ENCODE results near the gene FGD3.

Gene FGD3

DNA sequence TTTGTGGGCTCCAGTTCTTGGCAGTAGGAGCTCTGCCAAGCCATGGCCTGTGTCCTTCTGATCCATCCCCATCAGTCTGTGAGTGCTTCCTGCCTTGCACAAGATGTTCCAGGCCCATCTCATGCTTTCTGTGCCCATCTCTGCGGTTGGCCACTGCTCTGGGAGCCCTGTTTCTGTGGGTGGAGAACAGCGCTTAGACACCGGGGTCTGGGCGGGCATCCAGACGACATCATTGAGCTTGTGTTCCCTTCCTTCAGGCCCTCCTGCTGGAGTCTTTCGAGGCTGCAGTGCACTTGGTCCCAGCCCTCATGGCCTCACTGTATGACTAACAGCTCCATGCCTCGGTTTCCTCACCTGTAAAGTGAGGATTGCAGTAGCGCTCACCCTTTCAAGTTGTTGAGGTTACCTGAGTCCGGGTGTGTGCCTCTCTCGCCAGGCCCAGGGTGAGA lies 133.8 kb downstream of the FGD3 start:
- no peaks in the 10 kb centered on the region for H3K4me1 ChIP-seq (ENCODE audit: low read depth, poor library complexity, severe bottlenecking)
- no peak overlapping the region for H3K27ac ChIP-seq
- H2AFZ ChIP-seq (ENCODE audit: low read depth) = no peak overlapping the region
- H3K36me3 ChIP-seq (ENCODE audit: insufficient read depth) = no peaks in the 10 kb centered on the region
- no peak overlapping the region for H3K4me3 ChIP-seq (IDR thresholded peaks at IDR 0.05; ENCODE audit: insufficient read depth, low read depth, low read length)
- H4K20me1 ChIP-seq (ENCODE audit: insufficient read depth) = no peaks in the 10 kb centered on the region
- H3K4me2 ChIP-seq = no peak overlapping the region
- H3K79me2 ChIP-seq (ENCODE audit: insufficient read depth, low read depth) = no peaks in the 10 kb centered on the region
- TF ChIP-seq, protein P1, sequence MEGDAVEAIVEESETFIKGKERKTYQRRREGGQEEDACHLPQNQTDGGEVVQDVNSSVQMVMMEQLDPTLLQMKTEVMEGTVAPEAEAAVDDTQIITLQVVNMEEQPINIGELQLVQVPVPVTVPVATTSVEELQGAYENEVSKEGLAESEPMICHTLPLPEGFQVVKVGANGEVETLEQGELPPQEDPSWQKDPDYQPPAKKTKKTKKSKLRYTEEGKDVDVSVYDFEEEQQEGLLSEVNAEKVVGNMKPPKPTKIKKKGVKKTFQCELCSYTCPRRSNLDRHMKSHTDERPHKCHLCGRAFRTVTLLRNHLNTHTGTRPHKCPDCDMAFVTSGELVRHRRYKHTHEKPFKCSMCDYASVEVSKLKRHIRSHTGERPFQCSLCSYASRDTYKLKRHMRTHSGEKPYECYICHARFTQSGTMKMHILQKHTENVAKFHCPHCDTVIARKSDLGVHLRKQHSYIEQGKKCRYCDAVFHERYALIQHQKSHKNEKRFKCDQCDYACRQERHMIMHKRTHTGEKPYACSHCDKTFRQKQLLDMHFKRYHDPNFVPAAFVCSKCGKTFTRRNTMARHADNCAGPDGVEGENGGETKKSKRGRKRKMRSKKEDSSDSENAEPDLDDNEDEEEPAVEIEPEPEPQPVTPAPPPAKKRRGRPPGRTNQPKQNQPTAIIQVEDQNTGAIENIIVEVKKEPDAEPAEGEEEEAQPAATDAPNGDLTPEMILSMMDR (conservative IDR thresholded peaks at IDR 0.05; ENCODE audit: low read depth, low read length) = no peak
- H3K27me3 ChIP-seq (ENCODE audit: insufficient read depth, low read depth) = no peaks in the 10 kb centered on the region
- no peak overlapping the region for H3K9ac ChIP-seq

DNA sequence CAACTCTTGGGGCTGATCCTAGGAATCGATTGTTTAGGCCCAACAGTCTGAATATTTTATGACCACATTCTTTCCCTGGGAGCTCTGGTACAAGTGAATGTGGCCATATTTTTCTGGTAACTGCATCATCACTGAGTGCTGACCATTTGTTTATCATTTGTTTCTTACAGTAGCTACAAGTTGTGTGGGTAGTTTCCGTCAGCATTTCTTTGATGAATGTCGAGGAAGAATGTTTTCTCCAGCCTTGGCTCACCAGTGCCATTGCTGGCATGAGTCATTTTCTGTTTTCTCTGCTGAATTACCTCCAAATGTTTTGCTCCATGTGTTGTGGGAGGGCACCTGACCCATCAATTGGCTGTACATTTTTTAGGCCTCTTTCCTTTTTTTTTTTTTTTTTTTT lies 134.6 kb downstream of the FGD3 start:
- Histone ChIP-seq H3K27ac (no peak overlapping the region), H3K4me3 (IDR thresholded peaks at IDR 0.05; ENCODE audit: insufficient read depth, low read depth, low read length) (no peak overlapping the region), H3K27me3 (ENCODE audit: insufficient read depth, low read depth) (no peaks in the 10 kb centered on the region), H3K4me1 (ENCODE audit: low read depth, poor library complexity, severe bottlenecking) (no peaks in the 10 kb centered on the region), H3K36me3 (ENCODE audit: insufficient read depth) (no peaks in the 10 kb centered on the region), H4K20me1 (ENCODE audit: insufficient read depth) (no peaks in the 10 kb centered on the region), H3K4me2 (no peak overlapping the region), H2AFZ (ENCODE audit: low read depth) (no peak overlapping the region), H3K9ac (no peak overlapping the region), H3K79me2 (ENCODE audit: insufficient read depth, low read depth) (no peaks in the 10 kb centered on the region)
- TF ChIP-seq, protein P1 (conservative IDR thresholded peaks at IDR 0.05; ENCODE audit: low read depth, low read length) = no peak

DNA sequence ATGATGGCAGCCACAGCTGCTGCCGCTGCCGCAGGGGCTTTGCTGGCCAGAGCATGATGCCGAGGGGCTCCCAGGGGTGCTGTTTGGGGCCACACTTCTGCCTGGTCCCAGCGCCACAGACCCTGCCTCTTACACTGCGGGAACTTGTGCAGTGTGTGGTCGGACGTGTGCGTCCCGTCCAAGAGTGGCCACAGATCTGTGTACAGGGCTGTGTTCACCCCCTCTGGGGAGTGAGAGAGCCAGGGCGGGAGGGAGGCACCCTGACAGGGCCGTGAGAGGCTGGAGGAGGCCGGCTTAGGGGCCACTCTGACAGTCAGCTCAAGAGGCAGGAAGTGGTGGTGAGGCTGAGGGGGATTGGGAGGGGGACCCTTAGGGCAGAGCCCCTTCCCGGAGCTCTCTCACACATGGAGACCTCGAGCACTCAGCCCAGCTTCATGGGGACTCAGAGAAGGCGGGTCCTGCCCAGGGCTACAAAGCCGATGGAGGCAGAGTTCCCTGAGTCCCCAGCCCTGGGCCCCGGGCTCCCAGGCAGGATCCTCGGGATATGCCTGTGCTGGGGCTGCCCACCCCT lies 135.6 kb downstream of the FGD3 start:
- Histone ChIP-seq H3K36me3 (ENCODE audit: insufficient read depth) (no peaks in the 10 kb centered on the region), H3K4me3 (IDR thresholded peaks at IDR 0.05; ENCODE audit: insufficient read depth, low read depth, low read length) (no peak overlapping the region), H3K4me2 (no peak overlapping the region), H3K79me2 (ENCODE audit: insufficient read depth, low read depth) (no peaks in the 10 kb centered on the region), H4K20me1 (ENCODE audit: insufficient read depth) (no peaks in the 10 kb centered on the region), H3K27me3 (ENCODE audit: insufficient read depth, low read depth) (no peaks in the 10 kb centered on the region), H3K27ac (no peak overlapping the region), H2AFZ (ENCODE audit: low read depth) (no peak overlapping the region), H3K9ac (no peak overlapping the region), H3K4me1 (ENCODE audit: low read depth, poor library complexity, severe bottlenecking) (no peaks in the 10 kb centered on the region)
- TF ChIP-seq, protein P1 (conservative IDR thresholded peaks at IDR 0.05; ENCODE audit: low read depth, low read length) = no peak

DNA sequence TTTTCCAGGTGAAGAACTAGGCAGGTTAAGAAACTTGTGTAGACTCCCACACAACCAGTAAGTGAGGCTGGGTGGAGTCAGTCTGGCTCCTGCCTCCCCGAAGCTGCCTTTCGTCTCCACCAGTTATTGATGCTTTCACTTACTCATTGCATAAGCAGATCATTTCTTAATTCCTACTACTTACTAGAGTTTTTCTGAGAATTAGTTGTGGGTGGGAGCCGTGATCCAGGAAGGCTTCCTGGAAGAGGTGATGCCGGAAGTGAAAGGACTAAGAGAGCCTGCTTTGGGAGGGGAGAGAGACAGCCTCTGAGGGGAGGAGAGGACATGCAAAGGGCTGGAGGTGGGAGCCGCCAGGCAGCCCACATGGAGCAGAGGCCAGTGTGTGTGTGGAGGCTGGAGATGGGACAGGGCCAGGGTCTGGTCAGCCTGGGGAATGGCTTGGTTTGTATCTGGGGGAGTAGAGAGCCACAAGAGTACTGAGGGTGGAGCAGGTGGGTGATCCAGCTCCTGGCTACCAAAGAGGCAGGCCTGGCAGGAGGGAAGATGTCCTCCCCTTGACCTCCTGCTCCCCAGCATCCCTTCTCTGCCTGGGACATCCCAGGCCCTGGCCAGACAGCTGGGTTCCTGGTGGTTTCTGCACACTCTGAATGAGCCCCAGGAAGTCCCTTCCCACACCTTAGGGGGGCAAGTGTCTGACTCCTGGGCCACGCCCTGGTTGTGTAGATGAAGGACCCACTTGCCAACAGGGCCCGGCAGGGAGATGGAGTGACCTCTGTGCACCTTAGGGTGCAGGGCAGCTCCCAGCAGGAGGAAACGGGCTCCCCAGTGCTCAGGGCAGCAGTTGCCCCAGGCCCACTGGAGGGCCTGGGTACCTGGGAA lies 136.5 kb downstream of the FGD3 start:
- no peaks in the 10 kb centered on the region for H3K36me3 ChIP-seq (ENCODE audit: insufficient read depth)
- no peaks in the 10 kb centered on the region for H4K20me1 ChIP-seq (ENCODE audit: insufficient read depth)
- H2AFZ ChIP-seq (ENCODE audit: low read depth) = no peak overlapping the region
- H3K4me1 ChIP-seq (ENCODE audit: low read depth, poor library complexity, severe bottlenecking) = no peaks in the 10 kb centered on the region
- no peak overlapping the region for H3K4me2 ChIP-seq
- H3K27ac ChIP-seq = no peak overlapping the region
- H3K79me2 ChIP-seq (ENCODE audit: insufficient read depth, low read depth) = no peaks in the 10 kb centered on the region
- TF ChIP-seq, protein P1 (conservative IDR thresholded peaks at IDR 0.05; ENCODE audit: low read depth, low read length) = no peak
- no peak overlapping the region for H3K9ac ChIP-seq
- H3K4me3 ChIP-seq (IDR thresholded peaks at IDR 0.05; ENCODE audit: insufficient read depth, low read depth, low read length) = no peak overlapping the region
- no peaks in the 10 kb centered on the region for H3K27me3 ChIP-seq (ENCODE audit: insufficient read depth, low read depth)
